ENCODE data around the gene EMCN. TPM values are rescaled to one million over a fixed set of nuclear protein-coding genes. Genes with fewer than 3 reads are reported as not detected.

The EMCN gene
- total and polyA plus RNA-seq, 2 experiments from 2014 or later: 0.28 to 1.1 TPM

GRCh38 chr4:100469555-100469954 lies 48.3 kb downstream of the EMCN start:
- Histone ChIP-seq H3K27me3 (no peaks in the 10 kb centered on the region), H3K9me3 (ENCODE audit: low read depth) (no peaks in the 10 kb centered on the region), H3K4me1 (ENCODE audit: low read depth) (no peaks in the 10 kb centered on the region), H3K4me3 (no peak overlapping the region), H3K36me3 (no peaks in the 10 kb centered on the region), H3K27ac (no peak overlapping the region)
- DNase-seq (ENCODE audit: low read depth in 1 of 2, low spot score in 1 of 2): no peak
- TF ChIP-seq CTCF (IDR thresholded peaks at IDR 0.05; ENCODE audit: low read depth, low read length): no peak

GRCh38 chr4:100466501-100466900 lies 51.3 kb downstream of the EMCN start:
- Histone ChIP-seq H3K9me3 (ENCODE audit: low read depth) (no peaks in the 10 kb centered on the region), H3K36me3 (no peaks in the 10 kb centered on the region), H3K4me3 (no peak overlapping the region), H3K27me3 (no peaks in the 10 kb centered on the region), H3K4me1 (ENCODE audit: low read depth) (no peaks in the 10 kb centered on the region), H3K27ac (no peak overlapping the region)
- no peak for TF ChIP-seq CTCF (IDR thresholded peaks at IDR 0.05; ENCODE audit: low read depth, low read length)
- no peak for DNase-seq (ENCODE audit: low read depth in 1 of 2, low spot score in 1 of 2)

GRCh38 chr4:100461807-100462605 lies 55.8 kb downstream of the EMCN start:
- H3K27me3 ChIP-seq: no peaks in the 10 kb centered on the region
- no peak overlapping the region for H3K4me3 ChIP-seq
- no peaks in the 10 kb centered on the region for H3K36me3 ChIP-seq
- no peak overlapping the region for H3K27ac ChIP-seq
- no peaks in the 10 kb centered on the region for H3K9me3 ChIP-seq (ENCODE audit: low read depth)
- no peak for TF ChIP-seq CTCF (IDR thresholded peaks at IDR 0.05; ENCODE audit: low read depth, low read length)
- no peaks in the 10 kb centered on the region for H3K4me1 ChIP-seq (ENCODE audit: low read depth)
- no peak for DNase-seq (ENCODE audit: low read depth in 1 of 2, low spot score in 1 of 2)

- no peaks in the 10 kb centered on the region for H3K4me1 ChIP-seq (ENCODE audit: low read depth)
- H3K4me3 ChIP-seq: no peak overlapping the region
- H3K36me3 ChIP-seq: no peaks in the 10 kb centered on the region
- H3K27ac ChIP-seq: no peak overlapping the region
- no peaks in the 10 kb centered on the region for H3K9me3 ChIP-seq (ENCODE audit: low read depth)
- no peaks in the 10 kb centered on the region for H3K27me3 ChIP-seq
- TF ChIP-seq CTCF (IDR thresholded peaks at IDR 0.05; ENCODE audit: low read depth, low read length): no peak
- no peak for DNase-seq (ENCODE audit: low read depth in 1 of 2, low spot score in 1 of 2)
Measured at GRCh38 chr4:100450449-100450848, 67.4 kb downstream of the EMCN start.

- Histone ChIP-seq H3K27me3 (no peaks in the 10 kb centered on the region), H3K4me1 (ENCODE audit: low read depth) (no peaks in the 10 kb centered on the region), H3K27ac (no peak overlapping the region), H3K9me3 (ENCODE audit: low read depth) (no peaks in the 10 kb centered on the region), H3K4me3 (no peak overlapping the region), H3K36me3 (no peaks in the 10 kb centered on the region)
- DNase-seq (ENCODE audit: low read depth in 1 of 2, low spot score in 1 of 2): no peak
- no peak for TF ChIP-seq CTCF (IDR thresholded peaks at IDR 0.05; ENCODE audit: low read depth, low read length)
Measured at GRCh38 chr4:100431416-100431815, 86.4 kb downstream of the EMCN start.

Data from cardiac muscle cell (in vitro differentiated cells and primary cell).